ENCODE measurements around the gene TMC1.

DNA sequence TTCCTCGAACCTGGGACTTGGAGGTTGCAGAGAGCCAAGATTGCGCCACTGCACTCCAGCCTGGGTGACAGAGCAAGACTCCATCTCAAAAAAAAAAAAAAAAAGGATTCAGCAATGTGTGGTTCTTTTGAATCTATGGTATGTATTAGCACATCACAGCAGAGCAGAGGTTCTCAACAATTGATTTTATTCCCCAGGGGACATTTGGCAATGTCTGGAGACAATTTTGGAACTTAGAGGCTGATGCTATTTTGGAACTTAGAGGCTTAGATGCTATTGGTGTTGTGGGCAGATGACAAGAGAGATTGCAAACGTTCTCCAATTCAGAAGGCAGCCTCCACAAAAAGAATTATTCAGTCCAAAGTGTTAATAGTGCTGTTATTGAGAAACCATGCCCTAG lies 115.2 kb downstream of the TMC1 start:
- no peak for TF ChIP-seq ZFP41 (tag by site-specific recombination; IDR thresholded peaks at IDR 0.05; ENCODE audit: borderline replicate concordance)
- no peak for TF ChIP-seq ZNF175 (tag by site-specific recombination; IDR thresholded peaks at IDR 0.05)
- TF ChIP-seq ZBTB8A (tag by site-specific recombination; IDR thresholded peaks at IDR 0.05) = no peak
- TF ChIP-seq, protein P1, sequence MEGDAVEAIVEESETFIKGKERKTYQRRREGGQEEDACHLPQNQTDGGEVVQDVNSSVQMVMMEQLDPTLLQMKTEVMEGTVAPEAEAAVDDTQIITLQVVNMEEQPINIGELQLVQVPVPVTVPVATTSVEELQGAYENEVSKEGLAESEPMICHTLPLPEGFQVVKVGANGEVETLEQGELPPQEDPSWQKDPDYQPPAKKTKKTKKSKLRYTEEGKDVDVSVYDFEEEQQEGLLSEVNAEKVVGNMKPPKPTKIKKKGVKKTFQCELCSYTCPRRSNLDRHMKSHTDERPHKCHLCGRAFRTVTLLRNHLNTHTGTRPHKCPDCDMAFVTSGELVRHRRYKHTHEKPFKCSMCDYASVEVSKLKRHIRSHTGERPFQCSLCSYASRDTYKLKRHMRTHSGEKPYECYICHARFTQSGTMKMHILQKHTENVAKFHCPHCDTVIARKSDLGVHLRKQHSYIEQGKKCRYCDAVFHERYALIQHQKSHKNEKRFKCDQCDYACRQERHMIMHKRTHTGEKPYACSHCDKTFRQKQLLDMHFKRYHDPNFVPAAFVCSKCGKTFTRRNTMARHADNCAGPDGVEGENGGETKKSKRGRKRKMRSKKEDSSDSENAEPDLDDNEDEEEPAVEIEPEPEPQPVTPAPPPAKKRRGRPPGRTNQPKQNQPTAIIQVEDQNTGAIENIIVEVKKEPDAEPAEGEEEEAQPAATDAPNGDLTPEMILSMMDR (tag by site-specific recombination; IDR thresholded peaks at IDR 0.05) = no peak
- no peak for TF ChIP-seq ZBTB7A (tag by site-specific recombination; IDR thresholded peaks at IDR 0.05; ENCODE audit: low read depth)
- TF ChIP-seq, protein P2, sequence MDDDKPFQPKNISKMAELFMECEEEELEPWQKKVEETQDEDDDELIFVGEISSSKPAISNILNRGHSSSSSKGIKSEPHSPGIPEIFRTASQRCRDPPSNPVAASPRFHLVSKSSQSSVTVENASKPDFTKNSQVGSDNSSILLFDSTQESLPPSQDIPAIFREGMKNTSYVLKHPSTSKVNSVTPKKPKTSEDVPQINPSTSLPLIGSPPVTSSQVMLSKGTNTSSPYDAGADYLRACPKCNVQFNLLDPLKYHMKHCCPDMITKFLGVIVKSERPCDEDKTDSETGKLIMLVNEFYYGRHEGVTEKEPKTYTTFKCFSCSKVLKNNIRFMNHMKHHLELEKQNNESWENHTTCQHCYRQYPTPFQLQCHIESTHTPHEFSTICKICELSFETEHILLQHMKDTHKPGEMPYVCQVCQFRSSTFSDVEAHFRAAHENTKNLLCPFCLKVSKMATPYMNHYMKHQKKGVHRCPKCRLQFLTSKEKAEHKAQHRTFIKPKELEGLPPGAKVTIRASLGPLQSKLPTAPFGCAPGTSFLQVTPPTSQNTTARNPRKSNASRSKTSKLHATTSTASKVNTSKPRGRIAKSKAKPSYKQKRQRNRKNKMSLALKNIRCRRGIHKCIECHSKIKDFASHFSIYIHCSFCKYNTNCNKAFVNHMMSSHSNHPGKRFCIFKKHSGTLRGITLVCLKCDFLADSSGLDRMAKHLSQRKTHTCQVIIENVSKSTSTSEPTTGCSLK (tag by site-specific recombination; IDR thresholded peaks at IDR 0.05) = no peak
- TF ChIP-seq ZFP3 (tag by site-specific recombination; IDR thresholded peaks at IDR 0.05; ENCODE audit: low read depth) = no peak
- TF ChIP-seq, protein P3, sequence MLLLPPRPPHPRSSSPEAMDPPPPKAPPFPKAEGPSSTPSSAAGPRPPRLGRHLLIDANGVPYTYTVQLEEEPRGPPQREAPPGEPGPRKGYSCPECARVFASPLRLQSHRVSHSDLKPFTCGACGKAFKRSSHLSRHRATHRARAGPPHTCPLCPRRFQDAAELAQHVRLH (tag by site-specific recombination; IDR thresholded peaks at IDR 0.05) = no peak
- TF ChIP-seq ZFP69B (tag by site-specific recombination; IDR thresholded peaks at IDR 0.05) = no peak
- no peak for TF ChIP-seq GLIS2 (tag by site-specific recombination; IDR thresholded peaks at IDR 0.05)
- TF ChIP-seq, protein P4, sequence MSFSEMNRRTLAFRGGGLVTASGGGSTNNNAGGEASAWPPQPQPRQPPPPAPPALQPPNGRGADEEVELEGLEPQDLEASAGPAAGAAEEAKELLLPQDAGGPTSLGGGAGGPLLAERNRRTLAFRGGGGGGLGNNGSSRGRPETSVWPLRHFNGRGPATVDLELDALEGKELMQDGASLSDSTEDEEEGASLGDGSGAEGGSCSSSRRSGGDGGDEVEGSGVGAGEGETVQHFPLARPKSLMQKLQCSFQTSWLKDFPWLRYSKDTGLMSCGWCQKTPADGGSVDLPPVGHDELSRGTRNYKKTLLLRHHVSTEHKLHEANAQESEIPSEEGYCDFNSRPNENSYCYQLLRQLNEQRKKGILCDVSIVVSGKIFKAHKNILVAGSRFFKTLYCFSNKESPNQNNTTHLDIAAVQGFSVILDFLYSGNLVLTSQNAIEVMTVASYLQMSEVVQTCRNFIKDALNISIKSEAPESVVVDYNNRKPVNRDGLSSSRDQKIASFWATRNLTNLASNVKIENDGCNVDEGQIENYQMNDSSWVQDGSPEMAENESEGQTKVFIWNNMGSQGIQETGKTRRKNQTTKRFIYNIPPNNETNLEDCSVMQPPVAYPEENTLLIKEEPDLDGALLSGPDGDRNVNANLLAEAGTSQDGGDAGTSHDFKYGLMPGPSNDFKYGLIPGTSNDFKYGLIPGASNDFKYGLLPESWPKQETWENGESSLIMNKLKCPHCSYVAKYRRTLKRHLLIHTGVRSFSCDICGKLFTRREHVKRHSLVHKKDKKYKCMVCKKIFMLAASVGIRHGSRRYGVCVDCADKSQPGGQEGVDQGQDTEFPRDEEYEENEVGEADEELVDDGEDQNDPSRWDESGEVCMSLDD (tag by site-specific recombination; IDR thresholded peaks at IDR 0.05) = no peak
- TF ChIP-seq ZFP37 (tag by site-specific recombination; IDR thresholded peaks at IDR 0.05) = no peak
- no peak for TF ChIP-seq ZNF341 (tag by site-specific recombination; IDR thresholded peaks at IDR 0.05; ENCODE audit: low read depth)
